Measurements from ENCODE around the gene RYR2.

RYR2 gene

DNA sequence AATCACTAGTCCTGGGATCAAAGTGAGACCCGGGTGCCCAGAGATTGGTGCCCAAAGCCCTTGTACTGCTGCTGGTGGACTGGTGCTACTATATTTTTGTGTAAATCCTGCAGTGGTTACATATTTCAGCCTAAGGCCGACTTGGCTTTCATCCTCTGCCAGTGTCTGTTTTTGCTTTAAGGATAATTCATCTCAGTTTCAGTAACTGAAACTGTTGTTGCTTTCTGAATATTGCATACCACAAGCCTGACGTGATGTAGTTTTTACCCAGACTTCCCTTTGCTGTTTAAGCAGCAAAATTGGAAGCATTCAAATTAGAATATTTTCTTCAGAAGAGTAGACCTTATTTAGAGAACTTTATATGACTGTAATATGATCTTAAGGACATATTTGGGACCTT lies 341.8 kb downstream of the RYR2 start:
- no peak for DNase-seq

DNA sequence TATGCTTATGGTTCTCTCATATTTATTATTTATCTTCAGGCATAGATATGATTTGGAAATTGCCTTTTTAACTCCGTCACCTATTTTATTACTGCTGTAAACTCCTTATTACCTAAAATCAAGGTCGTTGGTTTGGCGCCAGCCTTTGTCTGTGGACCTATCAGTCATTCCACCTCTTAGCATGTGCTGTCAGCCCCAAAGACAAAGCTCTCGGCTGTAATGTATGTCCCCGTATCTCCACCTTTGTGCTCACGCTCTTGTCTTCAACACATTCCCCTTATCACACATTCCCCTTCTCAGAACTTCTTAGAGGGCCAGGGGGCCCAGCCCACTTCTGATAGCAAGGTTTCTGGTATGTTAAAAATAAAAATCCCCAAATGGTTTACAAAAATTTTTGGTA lies 342.2 kb downstream of the RYR2 start:
- no peak for DNase-seq

DNA sequence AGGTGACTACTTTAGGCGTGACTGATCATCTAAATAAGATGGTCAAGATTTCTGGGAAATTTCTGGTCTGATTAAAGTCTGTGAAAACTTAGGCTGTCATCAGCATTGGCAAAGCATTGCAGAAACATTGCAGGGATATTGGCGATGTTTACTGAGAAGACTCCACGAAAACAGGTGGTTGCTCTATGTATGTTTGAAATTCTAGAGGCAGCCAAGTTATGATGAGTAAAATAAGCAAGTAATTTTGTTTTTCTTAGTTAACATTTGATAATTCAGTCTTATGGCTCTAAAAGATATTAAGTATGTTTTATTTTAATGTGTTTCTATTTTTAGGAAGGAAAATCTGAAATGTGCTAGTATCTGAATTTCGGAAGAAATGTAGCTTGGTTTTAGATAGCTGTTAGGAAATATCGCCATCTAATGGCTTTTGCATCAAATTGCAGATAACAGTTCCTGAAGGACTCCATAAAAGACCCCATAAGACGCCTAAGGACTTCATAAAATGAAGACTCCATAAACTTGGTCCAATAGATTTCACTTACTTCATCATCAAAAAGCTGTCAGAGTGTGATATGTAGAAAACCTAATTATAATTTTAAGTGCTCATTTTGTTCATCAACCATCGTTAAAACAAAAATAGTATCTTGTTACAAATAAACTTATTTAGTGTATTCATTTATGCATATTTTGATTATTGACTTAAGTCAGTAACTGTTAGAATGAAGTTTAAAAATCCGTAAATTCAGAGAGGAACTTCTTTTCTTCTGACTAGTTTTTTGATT lies 344.6 kb downstream of the RYR2 start:
- DNase-seq: no peak

DNA sequence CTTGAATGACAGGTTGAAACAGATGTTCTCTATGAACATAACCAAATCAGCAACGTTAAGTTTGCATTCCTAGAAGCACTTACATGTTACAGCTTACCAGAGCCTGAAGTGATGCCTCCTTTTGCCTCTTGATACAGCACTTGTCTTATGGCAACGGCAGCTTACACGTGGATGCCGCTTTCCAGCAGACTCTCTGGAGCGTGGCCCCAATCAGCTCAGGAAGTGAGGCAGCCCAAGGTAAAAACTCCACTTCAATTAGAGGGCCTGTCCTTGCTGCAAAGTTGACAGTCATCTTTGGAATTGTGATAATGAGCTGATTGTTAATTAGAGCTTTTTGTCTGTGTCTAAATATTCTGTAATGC lies 345.1 kb downstream of the RYR2 start:
- no peak for DNase-seq

DNA sequence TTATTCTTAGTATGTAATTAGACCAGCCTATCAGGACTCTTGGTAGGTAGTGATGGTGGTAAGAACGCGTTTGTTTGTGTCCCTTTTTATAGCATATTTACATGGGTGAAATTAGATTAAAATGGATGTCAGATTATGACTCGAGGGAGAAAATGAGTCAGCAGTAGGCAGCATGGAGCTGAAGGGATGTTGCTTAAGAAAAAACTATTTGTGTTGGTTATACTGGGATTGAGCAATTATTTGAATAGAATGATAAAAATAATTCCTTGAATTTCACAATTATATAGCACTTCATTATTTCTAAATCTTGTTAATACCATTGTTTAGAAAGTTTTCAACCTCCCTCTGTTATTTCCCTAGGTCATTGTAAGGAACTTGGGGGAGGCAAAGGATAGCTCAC lies 348.8 kb downstream of the RYR2 start:
- DNase-seq: no peak

DNA sequence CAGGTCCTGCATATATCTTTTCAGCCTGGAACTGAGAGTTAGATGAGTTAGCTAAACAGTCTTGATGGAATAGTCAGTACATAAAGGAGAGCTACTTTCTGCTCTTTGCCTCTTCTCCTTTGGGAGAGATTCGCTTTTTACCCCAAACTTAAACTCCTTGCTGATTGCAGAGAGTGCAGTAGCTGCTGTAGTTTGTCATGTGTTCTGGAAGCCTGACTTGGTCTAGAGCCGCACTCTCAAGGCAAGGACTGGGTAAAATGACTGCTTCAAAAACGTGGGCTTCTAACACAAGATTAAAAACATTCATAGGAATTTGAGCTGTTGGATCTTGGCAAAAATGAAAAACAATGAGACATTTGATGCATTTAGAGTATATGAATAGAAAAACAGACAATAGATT lies 351.6 kb downstream of the RYR2 start:
- no peak for DNase-seq

DNA sequence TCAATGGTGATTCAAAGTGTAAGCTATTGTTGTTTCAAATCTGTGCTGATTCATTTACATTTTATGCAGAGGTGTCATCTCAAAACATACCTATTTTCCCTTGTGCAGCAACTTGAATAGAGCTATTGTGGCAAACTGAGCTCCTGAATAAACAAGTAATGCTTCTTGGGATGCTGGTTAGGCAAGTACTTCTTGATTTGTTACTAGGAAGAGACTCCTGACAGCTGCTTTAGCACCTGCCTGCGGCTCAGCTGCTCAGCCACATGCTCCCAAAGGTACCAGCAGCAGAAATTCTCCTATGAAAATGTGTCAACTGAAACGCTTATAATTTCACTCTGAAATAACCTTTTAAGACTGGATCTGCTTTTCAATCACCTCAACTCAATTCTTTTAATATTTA lies 352.3 kb downstream of the RYR2 start:
- no peak for DNase-seq

DNA sequence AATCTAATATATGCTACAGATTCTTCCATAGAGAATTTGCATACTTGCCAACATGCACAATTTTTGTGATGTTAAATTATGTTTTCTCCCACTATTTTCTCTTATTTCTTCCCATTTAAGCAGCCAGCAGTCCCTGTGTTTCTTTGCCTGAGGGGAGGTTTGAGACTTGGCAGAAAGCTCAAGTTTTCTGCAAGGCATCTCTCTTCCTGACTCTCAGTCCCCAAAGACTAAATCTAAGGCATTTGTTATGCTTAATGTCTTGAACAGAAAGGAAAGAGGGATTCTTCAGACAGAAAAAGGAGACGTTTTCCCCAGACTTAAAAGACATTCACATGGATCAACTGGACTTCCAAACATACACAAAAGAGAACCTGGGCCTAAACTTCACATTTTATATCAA lies 354.4 kb downstream of the RYR2 start:
- no peak for DNase-seq

DNA sequence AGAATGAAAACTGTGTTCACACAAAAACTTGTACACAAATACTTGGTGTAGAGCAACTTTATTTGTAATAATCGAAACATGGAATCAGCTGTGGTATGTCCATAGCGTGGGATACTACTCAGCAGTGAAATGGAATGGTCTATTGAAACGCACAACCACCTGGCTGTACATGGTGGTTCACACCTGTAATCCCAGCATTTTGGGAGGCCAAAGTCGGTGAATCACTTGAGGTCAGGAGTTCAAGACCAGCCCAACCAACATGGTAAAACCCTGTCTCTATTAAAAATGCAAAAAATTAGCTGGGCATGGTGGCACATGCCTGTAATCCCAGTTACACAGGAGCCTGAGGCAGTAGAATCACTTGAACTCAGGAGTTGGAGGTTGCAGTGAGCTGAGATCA lies 356.8 kb downstream of the RYR2 start:
- no peak for DNase-seq

DNA sequence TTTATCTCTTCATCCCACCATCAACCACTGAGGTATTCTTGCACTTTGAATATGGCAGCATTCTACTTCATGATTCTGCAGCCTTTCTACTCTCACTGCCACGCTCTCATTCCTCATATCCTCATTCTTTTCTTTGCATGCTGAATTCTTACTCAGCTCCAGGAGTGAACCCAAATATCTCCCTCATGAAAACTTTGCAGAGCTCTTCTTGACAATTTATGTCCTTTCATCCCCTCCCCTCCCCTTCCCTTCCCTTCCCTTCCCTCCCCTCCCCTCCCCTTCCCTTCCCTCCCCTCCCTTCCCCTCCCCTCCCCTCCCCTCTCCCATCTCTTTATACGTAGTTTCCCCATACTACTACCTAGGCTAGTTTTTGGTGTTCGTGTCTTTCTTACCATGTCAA lies 363.9 kb downstream of the RYR2 start:
- no peak for DNase-seq

DNA sequence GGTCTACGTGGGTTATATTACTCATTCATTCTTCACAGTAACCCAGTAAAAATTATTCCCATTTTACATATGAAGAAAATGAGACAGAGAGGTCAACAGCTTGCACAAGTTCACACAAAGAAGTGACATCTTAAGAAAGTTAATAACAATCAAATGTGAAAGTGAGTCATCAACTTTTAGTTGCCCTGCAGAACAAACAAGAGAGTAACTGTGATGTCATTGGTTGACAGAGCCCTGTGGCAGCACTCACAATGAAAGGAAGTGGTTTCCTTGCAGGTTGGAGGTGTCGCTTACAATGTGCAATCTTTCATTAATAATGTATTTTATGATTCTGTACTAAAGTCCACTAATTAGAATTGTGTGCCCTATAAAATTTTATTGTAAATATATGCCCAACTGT lies 369.6 kb downstream of the RYR2 start:
- no peak for DNase-seq

DNA sequence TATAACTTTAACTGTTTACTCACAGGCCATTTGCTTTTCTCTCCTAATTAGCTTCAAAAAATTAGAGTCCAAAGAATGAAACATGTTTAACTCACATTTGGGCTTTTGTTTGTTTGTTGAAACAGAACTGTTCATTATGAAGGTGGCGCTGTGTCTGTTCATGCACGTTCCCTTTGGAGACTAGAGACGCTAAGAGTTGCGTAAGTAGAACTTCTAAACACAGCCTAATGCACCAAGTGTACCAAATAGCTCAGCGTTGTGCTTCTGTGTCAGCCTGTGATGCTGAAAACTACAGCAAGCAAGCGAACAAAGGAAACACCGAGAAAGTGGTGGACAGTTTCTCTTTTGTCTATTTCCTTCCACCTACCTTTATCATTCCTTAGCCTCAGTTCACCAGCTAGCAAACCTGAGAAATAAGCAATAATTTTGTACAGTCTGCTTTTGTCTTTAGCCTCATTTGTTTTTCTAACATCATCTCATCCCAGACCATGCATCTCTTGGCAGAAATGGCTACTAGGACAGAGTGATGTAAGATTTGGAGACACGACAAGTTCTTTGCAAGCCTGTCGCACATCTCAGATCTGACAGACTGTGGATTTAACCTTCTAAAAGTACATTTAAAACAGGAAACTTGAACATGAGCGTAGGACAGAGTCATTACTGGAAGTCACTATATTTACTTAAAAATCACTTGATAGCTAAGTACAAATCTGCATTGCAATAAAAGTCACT lies 375.1 kb downstream of the RYR2 start:
- DNase-seq: no peak

DNA sequence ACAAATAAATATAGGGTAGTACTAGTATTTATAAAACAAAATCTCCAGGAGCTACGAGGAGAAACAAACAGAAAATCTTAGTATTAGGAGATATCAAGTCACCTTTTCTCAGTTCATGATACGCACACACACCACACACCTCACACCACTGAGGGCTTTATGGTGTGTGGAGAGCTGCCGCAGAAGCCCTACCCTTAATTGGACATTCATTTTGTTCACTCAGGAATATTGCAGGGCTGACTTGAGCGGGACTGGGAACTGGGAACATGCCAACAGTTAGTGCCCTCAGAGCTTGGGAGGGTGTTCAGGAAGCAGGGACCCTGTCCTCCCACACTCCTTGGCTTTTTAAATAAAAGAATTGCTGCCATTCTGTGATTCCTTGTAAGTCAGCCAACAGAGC lies 386.8 kb downstream of the RYR2 start:
- DNase-seq: no peak

DNA sequence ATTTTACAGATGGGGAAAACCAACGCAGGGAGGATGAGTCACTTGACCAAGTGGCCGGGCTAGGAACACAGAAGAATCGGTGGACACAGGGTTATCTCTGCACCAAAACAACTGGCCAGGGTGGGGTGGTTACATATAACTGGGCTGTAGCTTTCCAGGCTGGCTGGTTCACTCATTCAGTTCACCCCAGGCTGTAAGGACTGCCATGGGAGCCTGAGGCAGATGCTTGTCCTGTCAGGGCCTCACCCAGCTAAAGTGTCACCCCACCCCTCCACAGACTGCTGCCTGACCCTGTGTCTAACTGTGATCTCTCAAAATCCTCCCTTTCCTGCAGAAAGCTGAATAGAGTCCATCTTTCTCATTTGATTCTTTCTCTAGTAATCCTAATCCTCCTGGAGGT lies 387.3 kb downstream of the RYR2 start:
- DNase-seq: no peak

DNA sequence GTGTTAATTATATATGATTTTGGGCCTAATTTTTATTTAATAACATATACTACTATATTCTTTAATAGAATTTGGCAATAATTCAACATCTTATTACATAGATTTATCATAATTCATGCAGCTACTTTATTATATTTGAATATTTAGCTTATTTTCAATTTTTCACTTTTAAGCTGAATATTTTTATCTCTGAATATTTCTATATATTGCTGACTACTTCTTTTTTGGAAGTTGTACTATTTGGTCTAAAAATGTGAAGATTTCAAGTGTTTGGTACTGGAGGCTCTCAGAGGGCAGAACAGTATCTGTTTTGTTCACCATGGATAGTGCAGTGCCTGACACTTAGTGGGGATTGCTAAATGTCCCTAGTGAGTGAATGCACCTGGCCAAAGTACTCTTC lies 389.5 kb downstream of the RYR2 start:
- DNase-seq: no peak

DNA sequence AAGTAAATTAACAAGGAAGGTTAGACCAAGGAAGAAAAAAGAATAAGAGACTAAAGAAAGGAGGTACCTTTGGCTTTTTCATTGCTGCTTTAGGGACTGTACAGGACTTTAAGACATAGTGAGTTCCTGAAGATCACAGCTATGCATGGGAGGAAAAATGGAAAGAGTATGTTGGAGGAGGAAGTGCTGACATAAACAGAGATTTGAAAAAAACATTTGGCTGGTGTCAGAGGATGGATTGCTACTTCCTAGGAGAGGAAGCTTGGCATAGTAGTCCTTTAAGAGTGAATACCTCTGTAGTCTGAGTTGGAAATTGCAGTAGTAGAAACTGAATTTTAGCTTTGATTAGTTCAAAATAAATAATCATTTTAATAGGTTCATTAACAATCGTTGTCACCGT lies 398.4 kb downstream of the RYR2 start:
- no peak for DNase-seq

DNA sequence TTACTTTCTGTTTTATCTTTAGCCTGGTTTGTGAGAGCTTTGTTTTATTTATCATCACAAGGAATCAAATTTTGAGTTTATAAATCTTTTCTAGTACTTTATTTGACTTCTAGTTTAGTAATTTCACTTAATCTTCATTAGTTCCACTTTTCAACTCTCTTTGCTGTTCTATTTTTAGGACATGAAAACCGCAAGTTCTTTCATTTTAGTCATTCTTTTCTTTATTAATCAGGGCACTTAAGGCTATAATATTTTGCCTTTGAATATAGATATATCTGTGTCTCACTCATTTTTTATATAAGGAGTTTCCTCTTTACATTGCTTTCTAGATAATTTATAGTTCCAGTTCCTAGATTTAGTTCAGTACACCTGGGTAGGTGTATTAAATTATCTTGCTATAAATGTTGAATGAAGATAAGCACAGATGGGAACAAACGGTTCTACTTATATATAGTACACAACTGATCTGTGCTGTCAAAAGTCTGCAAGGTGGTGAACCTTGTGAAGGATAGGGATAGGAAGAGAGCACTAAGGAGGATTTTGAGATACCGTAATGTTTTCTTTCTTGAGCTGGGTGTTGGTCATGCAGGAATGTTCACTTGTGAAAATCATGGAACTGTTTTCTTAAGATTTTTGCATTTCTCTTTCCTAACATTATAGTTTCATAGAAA lies 402.3 kb downstream of the RYR2 start:
- no peak for DNase-seq

DNA sequence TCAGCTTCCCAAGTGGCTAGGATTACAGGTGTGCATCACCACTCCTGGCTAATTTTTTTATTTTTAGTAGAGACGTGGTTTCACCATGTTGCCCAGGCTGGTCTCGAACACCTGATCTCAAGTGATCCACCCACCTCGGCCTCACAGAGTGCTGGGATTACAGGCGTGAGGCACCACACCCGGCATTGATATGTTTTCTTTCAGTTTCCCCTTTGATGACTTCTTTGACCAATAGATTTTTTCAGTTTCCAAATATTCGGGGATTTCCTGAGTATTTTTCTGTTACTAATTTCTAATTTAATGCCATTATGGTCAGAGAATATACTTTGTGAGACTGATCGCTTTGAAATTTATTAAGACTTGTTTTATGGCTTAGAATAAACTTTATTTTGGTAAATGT lies 406.1 kb downstream of the RYR2 start:
- DNase-seq: no peak

DNA sequence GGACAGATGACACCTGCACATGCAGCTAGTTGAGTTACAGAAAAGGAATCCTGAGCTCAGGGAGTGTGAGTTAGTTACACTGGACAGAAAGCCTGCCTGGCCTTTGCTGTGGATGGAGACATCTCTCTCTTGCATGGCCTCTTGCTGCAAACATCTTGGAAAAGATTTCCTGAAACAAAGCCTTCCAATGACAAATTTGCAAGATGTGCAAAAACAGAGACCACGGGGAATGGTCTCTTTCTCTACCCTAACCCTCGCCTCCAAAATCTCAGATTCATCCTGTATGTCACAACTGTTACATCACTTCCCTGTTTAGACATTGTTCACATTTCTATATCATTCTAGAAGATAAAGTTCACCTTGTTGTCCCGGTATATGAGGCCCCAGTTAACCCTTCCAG lies 415.6 kb downstream of the RYR2 start:
- DNase-seq: no peak

DNA sequence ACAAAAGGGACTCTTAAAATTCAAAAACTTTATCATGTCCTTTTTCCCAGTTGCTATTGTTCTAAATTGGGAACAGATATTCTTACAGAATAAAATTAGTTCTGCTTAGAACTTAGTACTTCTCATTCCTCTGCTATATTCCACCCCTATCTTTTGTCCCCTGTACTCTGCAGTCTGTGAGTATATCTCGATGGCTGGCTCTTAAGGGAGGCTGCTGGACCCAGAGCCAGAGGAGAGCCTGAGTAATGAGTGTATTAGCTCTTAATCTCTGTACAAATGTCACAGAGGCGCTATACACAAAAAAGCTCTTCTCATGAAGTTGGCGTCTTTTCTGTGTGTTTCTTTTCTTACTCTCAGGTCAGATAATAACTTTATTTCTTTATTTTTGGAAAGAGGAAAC lies 425.3 kb downstream of the RYR2 start:
- DNase-seq: no peak

DNA sequence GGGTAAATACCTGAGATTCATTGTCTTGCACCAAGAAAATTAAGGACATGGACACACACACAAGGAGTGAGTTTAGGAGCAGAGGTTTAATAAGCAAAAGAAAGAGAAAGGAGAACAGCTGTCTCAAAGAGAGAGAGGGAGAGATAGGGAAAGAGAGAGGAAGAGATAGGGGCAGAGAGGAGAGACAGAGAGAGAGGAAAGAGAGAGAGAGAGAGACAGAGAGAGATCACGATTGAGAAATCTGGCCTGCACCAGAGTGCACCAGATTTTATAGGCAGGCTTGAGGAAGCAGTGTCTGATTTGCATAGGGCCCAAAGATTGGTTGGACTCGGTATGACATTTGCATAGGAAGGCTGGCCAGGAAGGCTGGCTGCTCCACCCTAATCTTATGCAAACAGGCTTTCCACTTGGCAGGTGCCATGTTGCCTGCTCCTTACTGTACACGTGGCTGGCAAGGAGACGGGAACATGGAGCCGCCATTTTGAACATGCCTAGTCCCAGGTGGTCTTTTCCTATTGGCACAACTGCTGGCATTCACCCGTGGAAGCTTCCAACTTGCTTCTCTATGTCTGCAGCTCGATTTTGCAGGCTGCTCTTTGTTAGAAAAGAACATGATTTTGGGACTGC lies 428.8 kb downstream of the RYR2 start:
- DNase-seq: no peak

DNA sequence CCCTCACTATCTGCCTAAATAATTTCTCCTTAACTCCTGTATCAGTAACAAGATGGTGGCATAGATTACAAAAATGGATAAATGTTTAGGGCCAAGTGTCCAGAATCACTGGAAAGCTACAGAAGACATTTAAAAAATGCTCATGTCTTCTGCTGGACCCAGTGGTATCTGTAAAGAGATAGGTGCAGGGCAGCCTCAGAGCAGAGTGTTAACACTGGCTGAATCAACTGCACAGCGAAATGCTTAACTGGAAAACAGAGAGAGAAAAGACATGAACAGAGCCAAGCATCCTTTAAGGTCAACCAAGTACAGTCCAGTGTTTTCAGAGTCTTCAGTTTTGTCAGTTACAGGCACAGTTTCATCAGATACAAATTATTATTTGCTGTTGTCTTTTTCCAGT lies 429.4 kb downstream of the RYR2 start:
- DNase-seq: no peak

DNA sequence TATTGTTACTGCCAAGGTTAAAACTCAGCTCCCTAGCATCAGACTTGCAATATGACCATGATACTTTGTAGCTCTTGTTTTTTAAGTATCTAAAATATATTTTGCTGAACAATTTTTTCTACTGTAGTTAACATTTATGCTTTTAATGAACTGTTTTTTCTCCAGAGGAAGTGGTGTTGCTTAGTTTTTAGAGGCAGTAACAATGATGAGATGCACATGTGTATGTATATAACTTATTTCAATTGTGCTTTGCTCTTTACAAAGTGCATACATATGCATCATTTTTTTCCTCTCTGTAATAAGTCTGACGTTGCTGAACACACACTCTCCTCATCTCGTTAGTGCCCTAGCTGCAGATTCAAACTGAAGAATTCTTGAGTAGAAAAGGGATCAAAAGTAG lies 430.0 kb downstream of the RYR2 start:
- DNase-seq: no peak

DNA sequence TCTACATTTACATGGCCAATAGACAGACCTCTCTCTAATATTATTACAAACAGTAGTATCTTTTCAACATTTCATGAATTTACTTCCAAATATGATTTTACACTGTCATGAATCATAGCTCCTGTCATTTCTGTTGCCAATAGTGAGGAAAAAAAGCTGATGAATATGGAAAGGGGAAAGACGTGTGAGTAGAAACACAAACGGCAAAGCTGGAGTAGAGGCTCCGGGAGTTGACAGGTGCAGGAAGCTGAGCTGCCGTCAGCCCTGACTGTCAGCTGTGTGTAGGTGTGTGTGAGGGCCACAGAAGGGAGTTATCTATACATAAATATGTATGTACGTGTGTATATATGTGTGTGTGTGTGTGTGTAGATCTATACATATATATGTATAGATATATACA lies 431.9 kb downstream of the RYR2 start:
- DNase-seq: no peak

Data from stimulated activated CD4-positive, alpha-beta T cell treated with anti-CD3 and anti-CD28 coated beads, Interleukin-4, amount 100 ng/mL, for 4 hours (primary cell).